ENCODE data around the gene ANO9.

The ANO9 gene

DNA sequence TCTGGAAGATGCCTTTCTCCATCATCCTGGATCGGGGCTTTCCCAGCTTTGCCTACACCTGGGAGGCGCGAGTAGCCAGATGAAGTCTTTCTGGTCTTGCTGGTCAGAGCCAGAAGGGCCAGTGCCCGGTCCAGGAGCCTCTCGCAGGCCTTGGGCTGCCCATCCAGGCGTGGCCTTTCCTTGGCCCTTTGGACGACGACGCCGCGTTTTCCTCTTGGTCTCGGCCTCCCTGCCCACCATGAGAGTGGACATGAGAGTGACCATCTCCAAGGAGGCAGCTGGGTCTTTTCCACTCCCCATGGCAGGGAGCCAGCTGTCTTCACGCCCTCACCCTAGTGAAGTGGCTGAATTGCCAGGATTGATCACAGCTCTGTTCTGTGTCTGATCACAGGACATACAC lies 11.8 kb upstream of the ANO9 start:
- TF ChIP-seq, protein P1, sequence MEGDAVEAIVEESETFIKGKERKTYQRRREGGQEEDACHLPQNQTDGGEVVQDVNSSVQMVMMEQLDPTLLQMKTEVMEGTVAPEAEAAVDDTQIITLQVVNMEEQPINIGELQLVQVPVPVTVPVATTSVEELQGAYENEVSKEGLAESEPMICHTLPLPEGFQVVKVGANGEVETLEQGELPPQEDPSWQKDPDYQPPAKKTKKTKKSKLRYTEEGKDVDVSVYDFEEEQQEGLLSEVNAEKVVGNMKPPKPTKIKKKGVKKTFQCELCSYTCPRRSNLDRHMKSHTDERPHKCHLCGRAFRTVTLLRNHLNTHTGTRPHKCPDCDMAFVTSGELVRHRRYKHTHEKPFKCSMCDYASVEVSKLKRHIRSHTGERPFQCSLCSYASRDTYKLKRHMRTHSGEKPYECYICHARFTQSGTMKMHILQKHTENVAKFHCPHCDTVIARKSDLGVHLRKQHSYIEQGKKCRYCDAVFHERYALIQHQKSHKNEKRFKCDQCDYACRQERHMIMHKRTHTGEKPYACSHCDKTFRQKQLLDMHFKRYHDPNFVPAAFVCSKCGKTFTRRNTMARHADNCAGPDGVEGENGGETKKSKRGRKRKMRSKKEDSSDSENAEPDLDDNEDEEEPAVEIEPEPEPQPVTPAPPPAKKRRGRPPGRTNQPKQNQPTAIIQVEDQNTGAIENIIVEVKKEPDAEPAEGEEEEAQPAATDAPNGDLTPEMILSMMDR (IDR thresholded peaks at IDR 0.05), result no peak

DNA sequence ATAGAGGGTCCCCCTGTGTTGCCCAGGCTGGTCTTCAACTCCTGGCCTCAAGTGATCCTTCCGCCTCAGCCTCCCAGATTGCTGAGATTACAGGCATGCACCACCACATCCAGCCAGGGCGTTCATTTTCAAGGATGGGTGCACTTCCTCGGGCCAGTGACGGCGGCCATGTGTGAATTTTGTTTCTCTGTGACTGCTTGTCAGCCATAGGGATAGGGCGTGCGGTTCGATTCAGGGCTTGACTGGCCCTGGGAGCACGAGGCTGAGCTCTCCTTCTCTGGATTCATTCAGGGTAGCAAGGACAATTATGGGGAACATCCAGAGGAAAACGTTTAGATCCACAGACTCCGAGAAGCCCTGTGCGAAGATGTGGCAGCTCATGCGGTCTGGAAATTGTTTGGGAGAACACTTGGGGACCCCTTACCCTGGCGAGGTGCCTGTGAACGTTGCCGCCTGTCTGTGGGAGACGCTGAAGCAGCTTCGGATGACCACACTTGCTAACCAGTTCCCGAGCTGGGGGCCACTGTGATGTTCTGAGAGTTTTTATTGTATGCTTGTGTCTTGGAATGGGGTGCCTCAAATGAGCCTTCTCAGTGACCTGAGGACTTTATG lies 11.2 kb upstream of the ANO9 start:
- TF ChIP-seq, protein P1 (IDR thresholded peaks at IDR 0.05), result no peak

DNA sequence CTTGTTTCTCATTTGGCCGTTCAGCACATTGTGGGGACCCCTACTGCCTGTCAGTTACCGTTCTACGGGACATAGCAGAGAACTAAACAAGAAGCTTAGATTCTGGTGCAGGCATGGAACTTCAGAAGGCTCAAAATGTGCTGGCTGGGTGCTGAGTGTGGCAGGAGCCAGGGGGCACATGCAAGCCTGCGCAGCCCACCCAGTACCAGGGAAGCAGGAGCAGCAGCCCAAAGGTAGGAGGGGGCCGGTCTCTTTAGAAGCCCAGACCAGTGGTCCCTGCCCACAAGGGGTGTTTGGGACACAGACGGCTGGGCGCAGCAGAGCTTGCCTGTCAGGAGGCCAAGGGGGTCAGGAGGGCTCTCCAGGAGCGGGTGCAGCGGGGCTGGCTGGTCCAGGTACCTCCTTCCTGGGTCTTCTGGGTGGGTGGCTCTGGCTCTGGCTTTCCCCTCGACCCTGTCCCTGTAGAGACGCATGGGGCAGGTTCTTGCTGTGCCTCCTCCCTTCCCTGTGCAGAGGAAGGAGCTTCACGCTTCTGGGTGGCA lies 10.5 kb upstream of the ANO9 start:
- TF ChIP-seq, protein P1 (IDR thresholded peaks at IDR 0.05), result no peak

DNA sequence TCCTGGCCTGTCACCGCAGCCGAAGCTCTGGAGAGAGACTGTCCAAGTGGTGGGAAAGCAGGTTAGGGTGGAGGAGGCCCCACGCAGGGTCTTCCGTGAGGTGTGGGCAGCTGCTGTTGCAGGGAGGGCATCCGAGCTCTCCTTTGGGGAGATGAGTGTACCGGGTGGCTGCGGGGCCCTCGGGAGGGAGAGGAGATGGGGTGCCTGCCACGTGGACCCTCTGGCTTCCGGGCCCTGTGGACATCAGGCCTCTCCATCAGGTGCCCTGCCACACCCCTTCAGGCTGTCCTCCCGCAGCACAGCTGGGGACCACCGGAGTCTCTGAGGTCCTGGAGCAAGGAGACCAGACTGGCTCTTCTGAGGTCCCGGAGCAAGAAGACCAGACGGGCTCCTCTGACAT lies 9.9 kb upstream of the ANO9 start:
- TF ChIP-seq, protein P1 (IDR thresholded peaks at IDR 0.05), result no peak

DNA sequence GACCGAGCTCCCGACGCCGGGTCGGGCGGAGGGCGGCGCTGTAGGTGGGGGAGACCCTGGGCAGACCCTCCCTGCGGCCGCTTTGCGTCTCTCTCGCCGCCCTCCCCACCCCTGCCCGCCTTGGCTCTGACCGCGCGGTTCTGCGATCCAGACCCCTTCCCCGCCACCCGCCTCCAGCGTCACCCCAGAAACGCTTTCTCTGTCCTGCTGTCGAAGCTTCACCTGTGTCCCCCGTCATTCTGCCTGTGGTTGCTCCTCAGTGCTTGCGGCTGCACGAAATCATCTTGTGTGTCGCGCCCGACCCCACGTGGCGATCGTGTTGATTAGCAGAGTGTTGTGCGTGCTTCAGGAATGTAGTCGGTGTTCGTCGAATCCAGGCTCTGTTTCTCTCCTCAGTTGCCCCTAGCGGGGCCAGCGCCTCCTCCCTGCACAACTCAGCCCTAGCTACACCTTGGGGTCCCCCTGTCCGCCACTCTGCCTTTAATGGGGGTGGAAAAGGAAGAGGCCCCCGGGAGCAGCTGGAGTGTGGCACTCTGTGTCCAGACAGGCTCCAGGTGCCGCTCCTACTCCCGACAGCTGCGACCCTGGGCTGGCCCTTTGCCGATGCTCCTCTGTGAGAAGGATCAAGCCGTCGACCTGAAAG lies 9.1 kb upstream of the ANO9 start:
- TF ChIP-seq, protein P1 (IDR thresholded peaks at IDR 0.05), result peak; percentile 43

DNA sequence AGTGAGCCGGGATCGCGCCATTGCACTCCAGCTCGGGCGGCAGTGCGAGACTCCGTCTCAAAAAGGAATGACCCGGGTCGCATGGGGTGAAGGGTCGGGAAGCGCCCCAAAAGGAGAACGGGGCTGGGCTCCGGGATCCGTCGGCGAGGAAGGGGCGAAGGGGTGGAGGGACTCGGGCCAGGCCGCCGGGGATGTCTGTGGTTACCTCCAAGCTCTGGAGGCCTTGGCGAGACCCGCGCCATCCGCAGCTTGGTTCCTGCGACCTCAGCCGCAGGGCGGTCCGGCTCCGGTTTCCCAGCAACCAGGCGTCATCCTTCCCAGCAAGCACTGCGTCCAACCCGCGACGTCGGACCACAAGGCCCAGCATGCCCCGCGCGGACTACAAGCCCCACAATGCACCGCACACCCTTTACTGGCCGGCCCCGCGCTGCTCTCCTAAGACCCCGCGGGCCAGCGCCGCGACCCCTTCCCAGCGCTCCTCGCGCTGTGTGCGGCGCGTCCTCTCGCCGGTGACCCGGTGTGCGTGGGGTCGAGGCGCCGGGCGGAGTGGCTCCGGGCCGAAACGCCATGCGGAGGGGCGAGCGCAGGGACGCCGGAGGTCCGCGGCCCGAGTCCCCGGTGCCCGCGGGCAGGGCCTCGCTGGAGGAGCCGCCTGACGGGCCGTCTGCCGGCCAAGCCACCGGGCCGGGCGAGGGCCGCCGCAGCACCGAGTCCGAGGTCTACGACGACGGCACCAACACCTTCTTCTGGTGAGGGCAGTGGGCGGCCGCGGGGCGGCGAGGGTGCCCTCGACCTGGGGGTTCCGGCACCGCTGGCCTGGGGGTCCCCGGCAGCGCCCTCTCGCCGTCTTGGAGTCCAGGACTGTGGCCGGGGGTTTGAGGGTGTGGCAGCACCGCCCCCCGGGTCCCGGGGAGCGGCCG lies 8.3 kb upstream of the ANO9 start, which contains the start of gene PTDSS2:
TSS of gene PTDSS2 (plus strand) at position 391 of the 920 bp plus-strand sequence. CDS start at position 568, 177 bp downstream.
- TF ChIP-seq, protein P1 (IDR thresholded peaks at IDR 0.05), result no peak
